Hippocampal formation (tissue), 2 donors: ENCODE results near the gene POU3F1.
A peak's percentile ranks its signal among the peaks of the same experiment; 100 is the strongest.

Experiments
- DNase-seq, 2 donors: peaks; one replicate each; lab custom pipeline; 2025; lab: John Stamatoyannopoulos, UW

The POU3F1 gene

GRCh38 chr1:38073534-38074301 lies 27.1 kb upstream of the POU3F1 start:
- no peak for DNase-seq

GRCh38 chr1:38072858-38073257 lies 26.3 kb upstream of the POU3F1 start:
- no peak for DNase-seq

GRCh38 chr1:38071312-38072256 lies 25.0 kb upstream of the POU3F1 start:
- DNase-seq = no peak

GRCh38 chr1:38068980-38069340 lies 22.4 kb upstream of the POU3F1 start:
- DNase-seq = no peak

GRCh38 chr1:38068220-38068979 lies 21.8 kb upstream of the POU3F1 start:
- no peak for DNase-seq

DNA sequence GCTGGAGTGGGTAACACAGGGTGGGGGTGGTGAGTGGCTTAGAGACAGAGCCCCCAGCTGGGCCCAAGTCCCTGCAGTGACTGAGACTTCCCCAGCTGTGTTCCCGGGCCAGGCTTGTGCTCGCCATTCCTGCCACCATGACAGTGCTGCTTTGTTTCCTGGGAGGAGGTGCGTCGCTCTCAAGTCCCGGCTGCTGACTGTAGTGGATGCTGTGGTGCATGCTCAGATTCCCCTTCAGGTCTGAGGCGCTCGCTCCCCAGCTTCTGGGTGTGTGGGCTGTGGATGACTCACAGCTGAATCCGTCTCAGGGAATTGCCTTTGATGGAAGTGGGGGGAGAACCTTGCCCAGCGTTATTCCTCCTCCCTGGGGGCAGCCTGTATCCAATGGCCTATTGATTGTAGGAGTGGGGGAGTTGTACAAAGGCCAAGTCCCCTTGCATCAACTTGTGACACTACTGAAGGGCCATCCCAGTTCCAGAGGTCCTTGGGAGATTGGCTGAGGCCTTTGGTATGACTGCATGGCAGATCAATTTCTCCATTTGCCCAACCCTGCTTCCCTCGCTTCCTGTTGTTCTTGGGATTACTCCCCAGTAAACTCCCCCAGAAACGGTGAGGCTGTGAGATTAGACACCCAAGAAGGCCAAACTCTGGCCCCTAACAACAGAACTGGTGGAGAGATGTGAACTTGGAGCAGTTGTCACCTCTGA lies 17.8 kb upstream of the POU3F1 start:
- peak in 1 of 2 donors; percentile 19 for DNase-seq

DNA sequence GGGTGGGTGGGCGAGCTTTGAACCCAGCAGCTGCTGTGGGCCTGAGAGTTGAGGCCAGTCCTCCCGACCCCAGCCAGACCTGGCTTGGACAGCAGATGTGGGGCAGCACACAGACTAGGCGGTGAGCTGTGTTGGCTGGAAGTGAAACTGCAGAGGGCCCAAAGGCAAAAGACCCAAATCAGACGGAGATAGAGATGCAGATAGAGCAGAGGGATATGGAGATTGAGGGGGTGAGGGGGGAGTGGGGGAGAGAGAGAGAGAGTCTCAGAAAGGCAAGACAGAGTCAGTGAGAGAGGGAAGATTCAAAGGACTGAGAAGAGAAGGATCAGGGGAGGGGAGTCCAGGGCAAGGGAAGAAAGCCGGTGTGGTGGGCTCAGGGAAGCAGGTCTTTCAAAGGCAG lies 17.0 kb upstream of the POU3F1 start:
- DNase-seq = no peak

- no peak for DNase-seq
These were observed 16.0 kb upstream of the POU3F1 start for GRCh38 chr1:38062361-38063288.

DNA sequence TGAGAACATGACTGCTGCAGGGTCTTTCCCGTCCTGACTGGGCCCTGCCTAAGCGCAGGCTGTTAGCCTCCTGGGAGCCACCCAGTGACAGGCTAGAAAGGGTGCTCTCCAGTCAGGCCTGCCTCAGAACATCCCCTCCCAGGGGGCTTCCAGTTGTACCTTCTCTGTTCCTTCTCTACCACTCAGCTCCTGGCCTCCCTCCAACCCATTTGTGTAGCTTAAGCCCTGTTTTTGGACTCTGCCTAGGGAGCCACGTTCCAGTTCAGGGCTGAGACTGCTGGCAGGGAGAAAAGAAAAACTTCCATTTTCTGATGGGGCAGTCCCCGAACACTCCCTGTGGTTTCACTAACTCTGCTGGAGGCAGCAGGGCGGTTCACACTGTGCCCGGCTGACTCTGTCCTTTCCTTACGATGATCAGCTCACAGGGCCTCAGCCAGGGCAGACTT lies 15.3 kb upstream of the POU3F1 start:
- no peak for DNase-seq

GRCh38 chr1:38061290-38061689 lies 14.7 kb upstream of the POU3F1 start:
- DNase-seq = no peak

- no peak for DNase-seq
These were observed 13.9 kb upstream of the POU3F1 start for GRCh38 chr1:38060498-38060897.

GRCh38 chr1:38059635-38060250 lies 13.2 kb upstream of the POU3F1 start:
- no peak for DNase-seq

DNA sequence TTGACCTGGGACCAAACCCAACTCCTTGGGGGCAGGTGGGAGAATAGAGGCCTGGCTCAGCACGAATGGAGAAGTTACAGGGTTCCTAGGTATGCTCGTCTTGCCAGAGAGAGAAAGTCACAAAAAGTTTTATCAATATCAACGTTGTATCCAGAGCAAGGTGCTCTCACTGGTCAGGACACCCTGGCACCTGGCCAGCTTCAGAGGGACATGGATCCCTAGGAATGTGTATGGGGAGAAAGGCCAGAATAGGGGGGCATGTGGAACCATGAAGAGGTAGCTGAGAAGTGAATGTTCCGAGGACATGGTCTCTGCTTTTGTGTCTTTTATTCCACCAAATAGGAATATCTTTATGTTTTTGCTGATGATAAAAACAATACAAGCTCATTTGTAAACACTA lies 9.4 kb upstream of the POU3F1 start:
- no peak for DNase-seq

DNA sequence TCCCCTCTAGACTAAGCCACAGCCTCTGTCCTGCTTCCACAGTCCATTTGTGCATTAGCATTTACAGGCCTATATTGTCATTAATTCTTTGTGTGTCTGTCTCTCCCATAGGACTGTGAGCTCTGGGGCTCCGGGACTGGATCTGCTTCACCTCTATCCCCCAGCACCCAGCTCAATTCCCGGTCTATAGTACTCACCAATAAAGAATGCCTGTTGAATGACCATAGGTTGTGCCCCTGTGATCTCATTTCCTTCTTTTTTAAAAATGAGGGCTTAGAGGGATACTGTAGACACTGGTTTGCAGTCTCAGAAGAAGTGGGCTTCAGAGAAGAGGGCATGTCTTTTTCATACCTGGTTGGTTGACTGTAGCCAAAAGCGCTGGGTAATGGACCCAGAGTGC lies 8.8 kb upstream of the POU3F1 start:
- no peak for DNase-seq

DNA sequence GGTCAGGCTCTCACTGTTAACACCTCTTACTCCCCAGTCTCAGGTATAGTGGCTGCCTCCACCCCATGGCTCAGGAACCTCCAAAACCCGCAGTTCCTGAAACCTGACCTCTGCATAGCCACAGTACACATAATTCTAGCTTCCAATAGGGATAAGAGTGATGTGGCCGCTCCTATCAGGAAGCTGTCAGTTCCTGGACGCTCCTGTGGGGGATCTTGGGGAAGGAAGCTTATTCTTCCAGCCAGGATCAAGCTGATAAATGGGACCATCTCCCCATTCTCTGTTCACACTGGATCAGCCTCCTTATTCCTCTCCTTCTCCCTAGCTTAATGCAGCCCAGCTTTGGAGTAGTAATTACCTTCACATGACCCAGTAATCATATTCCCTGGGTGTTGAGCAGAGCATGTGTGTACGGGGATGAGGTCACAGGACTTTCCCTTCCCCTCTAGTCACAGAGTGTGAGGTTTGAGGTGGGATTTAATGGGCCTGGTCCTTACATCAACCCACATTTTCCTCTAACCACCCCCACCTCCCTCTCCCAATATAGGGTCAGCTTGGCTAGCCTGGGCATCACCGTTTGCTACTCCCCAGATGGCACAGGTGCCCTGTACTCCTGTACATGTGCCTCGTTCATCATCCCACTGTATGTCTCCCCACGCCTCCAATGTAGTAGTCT lies 7.0 kb upstream of the POU3F1 start:
- DNase-seq = no peak

GRCh38 chr1:38052750-38053415 lies 6.3 kb upstream of the POU3F1 start:
- no peak for DNase-seq

DNA sequence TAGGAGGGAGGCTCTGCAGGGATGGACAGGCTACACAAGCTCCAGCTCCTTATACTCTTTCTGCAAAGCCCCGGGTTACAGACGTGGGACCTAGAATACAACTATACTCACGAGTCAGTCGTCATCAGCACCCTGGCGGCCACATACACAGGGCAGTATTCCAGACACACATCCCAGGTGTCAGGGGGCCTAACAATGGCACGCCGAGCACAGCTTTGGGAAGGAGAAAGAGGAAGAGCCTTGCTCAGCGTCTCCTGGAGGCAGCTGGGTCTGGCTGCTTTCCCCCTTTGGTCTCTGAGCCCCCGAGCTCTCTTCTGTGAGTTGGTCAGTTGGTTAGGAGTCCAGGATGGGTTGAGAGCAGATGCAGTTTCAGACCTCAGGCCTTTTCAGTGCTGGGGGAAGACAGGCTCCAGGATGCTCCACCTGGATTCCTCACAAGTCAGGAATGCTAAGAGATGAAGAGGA lies 4.5 kb upstream of the POU3F1 start:
- no peak for DNase-seq

GRCh38 chr1:38050397-38051078 lies 3.9 kb upstream of the POU3F1 start:
- DNase-seq = no peak
